NK-92 (cell line): ENCODE results near the gene TTC13.

Experiments
- DNase-seq: peaks from one replicate; lab custom pipeline; 2025; ENCODE audit not compliant: unreplicated experiment; lab: John Stamatoyannopoulos, UW

TTC13 gene

DNA sequence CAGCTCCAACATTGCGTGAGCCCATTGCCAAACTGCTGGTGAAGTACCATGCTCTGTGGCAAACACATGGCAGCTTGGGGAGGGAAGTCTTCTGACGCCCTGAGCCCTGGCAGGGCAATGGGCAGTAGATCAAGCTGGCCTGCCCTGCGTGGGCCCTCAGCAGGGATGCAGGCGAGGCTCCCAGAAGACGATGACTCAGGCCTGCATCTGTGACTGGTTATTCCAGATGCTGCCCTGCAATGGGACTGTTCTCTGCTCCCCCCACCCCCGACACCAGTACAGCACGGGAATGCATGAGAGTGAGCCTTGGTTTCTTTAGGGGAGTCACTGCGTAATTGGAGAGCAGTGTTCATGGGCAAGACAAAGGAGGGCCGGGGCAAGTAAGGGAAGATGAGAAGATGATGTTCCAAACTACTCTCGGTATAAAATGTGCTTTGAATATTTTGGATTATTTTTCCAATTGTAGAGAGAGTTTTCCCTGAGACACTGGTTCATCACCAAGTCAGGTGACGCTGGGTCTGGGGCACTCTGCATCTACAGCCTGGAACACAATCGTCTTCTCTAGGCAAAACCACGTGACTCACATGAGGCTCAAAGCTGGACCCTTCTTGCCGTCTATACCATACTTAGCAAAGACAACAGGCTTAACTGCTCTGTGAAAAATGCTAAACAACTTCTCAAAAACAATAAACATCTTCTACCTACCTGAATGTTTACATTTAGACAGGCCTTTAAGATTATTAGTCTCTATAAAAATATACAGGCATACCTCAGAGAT is 101.3 kb downstream of the TTC13 start:
- DNase-seq = no peak

DNA sequence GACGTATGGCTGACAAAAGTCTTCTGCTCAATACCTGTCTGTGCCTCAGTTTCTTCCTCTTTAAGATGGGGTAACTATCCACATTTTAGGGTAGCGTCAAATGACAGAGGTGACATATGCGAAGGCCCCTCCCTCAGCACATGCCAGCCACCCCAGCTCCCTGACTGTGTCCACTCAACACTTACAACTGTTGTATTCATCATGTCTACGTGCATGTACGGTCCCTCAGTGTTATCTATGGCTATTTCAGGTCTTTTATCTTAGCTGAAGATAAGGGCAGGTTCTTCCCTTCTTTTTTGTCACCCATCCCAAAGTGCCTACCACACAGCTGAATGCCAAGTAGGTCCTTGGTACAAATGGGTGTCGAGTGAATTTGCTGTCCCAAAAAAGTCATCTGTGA is 102.0 kb downstream of the TTC13 start:
- no peak for DNase-seq

DNA sequence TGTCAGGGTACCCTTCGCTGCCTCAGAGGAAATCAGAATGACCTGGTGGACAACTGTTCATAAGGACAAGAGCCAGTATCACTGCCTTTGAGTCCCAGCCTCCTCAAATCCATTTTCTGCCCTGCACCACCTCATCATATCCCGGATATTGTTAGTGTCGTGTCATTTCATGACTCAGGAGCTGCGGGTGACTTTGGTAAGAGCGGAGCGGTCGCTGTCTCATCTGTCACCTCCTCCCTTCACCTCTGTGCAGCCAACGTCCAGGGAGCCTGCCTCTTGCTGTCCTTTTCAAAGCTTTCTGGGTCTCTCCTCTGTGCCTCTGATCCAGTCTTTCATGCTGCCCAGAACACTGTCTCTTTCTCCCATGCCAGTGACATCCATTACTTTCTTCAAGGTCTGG is 103.3 kb downstream of the TTC13 start:
- DNase-seq = no peak

GRCh38 chr1:230870916-230871315 is 107.7 kb downstream of the TTC13 start:
- no peak for DNase-seq

DNA sequence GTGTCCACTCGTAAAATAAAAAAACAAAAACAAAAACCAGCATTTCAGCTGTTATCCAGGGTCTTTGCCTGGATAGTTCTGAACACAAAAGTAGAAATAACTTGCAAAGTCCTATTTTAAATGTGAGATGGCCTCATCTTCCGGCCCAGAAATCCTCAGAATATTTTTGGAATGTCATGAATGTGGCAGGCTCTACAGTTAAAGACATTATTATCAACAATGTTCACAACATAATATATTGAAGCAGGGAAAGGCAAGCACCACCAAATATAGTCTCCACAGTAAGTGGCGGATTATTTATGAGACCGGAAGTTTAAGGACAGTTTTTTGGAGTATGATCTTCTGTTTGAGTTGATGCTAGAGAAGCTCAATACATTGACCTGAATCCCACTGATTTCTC is 109.2 kb downstream of the TTC13 start:
- DNase-seq = no peak

DNA sequence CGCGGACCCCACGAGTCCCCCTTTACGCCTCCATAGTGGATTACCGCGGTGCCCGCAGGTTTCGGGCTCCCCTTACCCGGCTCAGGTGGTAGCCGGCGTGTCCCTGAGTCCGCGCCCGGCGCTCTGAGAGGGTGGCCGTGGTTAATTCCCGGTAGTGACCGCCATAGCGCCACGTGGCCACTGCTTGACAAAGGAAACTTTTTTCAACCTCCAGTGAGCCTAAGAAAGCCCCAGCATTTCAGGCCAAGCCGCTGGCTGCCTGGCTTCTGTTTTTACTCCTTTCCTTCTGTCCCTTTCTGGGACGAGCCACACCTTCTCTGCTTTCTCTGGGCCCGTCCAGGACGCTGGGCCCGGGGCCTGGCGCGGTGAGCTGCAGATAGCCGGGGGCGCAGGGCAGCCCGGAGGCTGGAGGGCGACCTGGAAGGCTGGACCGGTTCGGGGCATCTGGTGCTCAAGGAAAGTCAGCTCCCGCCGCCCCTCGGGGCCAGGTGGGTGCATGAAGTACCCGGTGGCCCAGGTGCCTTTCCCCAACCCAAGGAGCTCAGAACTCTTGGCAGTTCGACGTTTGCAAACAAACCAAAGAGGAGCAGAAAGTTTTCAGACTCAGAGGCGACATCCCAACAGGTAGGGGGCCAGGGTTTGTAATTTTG is 109.8 kb downstream of the TTC13 start:
- no peak for DNase-seq

DNA sequence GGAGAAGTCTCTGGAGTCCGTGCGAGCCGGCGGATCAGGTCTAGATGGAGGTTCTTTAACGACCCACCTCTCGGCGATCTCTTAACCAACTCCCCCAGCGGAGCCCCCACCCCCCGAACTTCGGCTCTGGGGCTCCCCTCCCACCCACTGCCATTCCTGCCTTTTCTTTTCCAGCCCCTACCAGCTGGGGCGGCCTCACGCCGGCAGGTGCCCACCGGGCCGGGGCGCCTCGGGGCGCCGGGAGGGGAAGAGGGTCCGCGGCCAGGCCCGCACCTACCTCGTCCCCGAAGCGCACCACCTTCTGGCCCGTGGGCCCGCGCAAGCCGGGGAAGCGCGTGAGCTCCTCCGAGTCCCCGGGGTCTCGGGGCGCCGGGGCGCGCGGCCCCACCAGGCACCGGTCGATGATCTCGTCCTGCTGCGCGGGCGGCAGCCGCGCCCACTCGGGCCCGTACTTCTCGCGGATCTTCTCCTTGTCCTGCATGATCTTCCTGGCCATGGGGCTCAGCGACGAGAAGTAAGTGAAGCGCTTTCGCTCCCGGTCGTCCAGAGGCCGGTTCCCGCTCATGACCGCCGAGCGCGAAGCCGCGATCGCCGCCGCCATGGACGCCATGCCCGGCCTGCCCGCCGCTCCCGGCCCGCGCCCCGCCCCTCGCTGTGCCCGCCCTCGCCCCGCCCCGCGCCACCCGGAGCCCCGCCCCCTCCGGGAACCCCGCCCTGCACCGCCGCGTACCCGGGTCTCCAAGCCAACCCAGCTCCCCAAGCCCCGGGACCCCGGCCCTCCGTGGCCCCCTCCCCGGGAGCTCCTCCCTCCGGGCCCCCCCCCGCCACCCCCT is 110.5 kb downstream of the TTC13 start, which contains the start of gene C1orf198:
Gene C1orf198, minus strand, starts transcription at position 619 of the 833 bp plus-strand sequence. Its CDS starts 9 bp downstream, at position 610.
- DNase-seq = peak; percentile 11

DNA sequence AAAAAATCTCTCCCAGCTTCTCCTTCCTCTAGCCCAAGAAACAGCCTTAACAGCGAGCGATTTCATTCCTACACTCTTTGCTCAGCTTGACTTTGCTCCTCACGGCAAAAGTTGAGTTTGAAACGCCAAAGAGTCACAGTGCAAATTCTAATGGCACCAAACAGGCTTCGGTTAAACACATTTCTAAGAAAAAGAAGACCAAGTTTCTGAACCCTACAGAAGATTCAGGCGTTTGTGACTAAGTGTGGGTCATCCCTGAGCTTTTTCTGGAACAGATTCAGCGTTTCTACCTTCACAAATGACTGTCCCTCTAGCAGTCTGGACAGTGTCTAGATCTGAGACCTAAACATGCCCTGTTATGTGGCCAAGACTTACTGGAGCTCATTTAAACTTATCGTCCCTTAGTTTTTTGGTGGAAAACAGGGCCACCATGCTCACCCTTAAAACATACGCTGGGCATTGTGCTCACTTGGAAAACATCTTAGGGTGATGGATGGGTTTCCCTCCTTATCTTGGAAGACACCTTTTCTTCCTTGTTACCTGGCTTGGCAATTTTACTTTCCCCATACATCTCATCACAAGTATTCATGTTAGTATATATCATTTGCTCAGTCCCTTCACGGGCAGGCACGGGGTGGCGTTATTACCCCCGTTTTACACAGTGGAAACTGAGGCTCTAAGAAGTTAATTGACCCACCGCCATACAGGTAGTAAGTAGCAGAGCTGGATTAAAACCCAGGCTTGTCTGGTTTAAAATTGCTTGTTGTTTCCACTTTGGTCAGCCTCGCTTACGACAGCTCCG is 111.4 kb downstream of the TTC13 start:
- DNase-seq = no peak

- no peak for DNase-seq
Observed at GRCh38 chr1:230866171-230867070, 112.2 kb downstream of the TTC13 start.

- no peak for DNase-seq
Observed at GRCh38 chr1:230865062-230865817, 113.4 kb downstream of the TTC13 start.

DNA sequence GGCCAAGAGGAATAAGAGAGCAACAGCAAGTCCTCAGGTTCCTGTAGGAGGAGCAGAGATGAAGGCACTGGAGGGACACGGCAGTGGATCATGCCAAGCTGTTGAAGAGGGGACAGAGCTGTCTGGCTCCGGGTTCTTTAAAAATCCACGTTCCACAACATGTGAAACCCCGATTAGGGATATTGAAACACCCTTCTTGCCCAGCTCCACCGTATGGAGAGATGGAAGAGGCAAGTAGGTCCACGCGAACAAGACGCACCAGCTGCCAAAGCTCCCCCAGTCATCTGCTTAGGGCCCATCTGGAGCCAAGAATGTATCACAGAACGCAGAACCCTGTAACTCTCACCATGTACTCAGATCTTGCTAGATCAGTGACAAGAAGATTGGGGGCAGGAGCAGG is 114.2 kb downstream of the TTC13 start:
- no peak for DNase-seq

GRCh38 chr1:230863449-230863848 is 115.2 kb downstream of the TTC13 start:
- DNase-seq = no peak

GRCh38 chr1:230861970-230862595 is 116.6 kb downstream of the TTC13 start:
- no peak for DNase-seq

DNA sequence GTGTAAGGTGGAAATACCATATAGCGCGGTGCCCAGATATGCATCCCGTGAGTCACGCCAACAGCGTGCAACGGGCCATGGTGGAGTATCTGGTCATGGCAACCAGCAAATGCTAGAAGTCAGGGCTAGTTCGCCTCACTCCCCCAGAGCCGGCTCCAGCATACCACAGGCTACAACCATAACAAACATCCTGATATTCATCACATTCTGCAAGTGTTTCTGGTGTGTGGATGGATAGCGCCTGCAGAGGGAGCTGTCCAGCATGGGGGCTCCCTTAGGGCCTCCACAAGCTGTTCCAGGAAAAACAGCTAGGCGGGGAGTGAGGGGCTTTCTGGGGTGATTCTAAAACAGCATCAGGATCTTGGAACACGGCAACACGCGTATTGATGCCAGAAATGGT is 117.2 kb downstream of the TTC13 start:
- DNase-seq = no peak

GRCh38 chr1:230860617-230861384 is 117.9 kb downstream of the TTC13 start:
- DNase-seq = no peak

DNA sequence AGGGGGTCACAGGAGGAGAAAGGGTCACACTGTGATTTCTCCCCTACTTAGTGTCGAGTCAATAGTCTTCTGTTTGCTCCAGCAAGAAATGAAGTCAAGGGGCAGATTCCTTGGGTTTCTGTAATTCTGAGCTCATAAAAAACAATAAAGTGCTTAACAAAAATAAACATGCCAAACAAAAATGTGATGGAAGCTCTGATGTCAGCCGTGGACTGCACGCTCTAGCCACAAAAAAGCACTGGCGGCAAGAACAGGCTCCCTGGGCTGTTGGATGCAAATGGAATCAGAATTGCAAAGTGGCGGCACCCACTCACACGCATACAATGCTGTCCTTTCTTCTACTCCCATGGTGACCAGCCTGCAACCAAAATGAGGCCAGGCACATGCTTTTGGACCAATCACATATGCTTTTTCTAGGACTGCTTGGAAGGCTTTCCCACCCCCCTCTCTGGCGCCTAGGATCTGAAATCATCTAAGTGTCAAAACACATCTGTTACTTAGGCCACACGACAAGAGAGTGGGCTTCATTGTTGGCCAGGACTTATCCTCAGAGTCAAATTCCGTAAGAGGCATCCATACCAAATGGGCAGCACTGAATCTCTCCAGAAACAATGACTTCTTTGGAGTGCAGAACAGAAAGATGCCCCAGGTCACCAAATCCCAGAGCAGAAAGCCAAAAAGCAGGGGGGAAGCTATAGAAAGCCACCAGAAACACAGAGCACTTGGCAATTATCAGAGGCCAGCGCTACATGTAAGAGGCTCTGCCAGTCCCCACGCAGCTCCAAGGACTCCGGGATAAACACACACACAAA is 119.5 kb downstream of the TTC13 start:
- DNase-seq = no peak

- DNase-seq = no peak
Observed at GRCh38 chr1:230858236-230858820, 120.3 kb downstream of the TTC13 start.
